ENCODE data around the gene ABCC5. TPM values are rescaled to one million over a fixed set of nuclear protein-coding genes. Genes with fewer than 3 reads are reported as not detected.
"Not testable (repeated sequence)": the region's sequence is repeated elsewhere in the genome, so short reads cannot be mapped to it uniquely, and the experiment has no call there.

ABCC5 gene
- total RNA-seq = 10 to 100 TPM in 1 of 2 donors, 1 to 10 TPM in 1; 9.1 to 22.4 TPM

- DNase-seq (ENCODE audit: low spot score in 2 of 2) (peak; percentile 77 to 79), ATAC-seq (peak; percentile 92 to 94)
- Mint-ChIP-seq H3K36me3 (peaks cover 0 to 4% of the 10 kb centered on the region in 2 donors), H3K27ac (peak within 1 kb of the TSS; percentile 85 to 97), H3K9me3 (no peaks in the 10 kb centered on the region)
These were observed at the start of gene ABCC5 for GRCh38 chr3:184017672-184018423. ABCC5 (minus strand) TSS chr3:184017884; CDS start chr3:184014392, 3,492 bp downstream.

- no peak overlapping the region for H3K27ac Mint-ChIP-seq
- ATAC-seq = no peak
- H3K9me3 Mint-ChIP-seq = peaks cover 5 to 8% of the 10 kb centered on the region in 2 donors
- H3K36me3 Mint-ChIP-seq = peaks cover 5 to 7% of the 10 kb centered on the region in 2 donors
- no peak for DNase-seq (ENCODE audit: low spot score in 2 of 2)
These were observed 48.5 kb upstream of the ABCC5 start for GRCh38 chr3:184066211-184066610.

- ATAC-seq (no peak), DNase-seq (ENCODE audit: low spot score in 2 of 2) (no peak)
- Mint-ChIP-seq H3K27ac (no peak overlapping the region), H3K36me3 (no peaks in the 10 kb centered on the region), H3K9me3 (no peaks in the 10 kb centered on the region)
These were observed 45.0 kb upstream of the ABCC5 start for GRCh38 chr3:184062637-184063036.

GRCh38 chr3:184059424-184059823 is 41.7 kb upstream of the ABCC5 start:
- DNase-seq (ENCODE audit: low spot score in 2 of 2) (no peak), ATAC-seq (no peak)
- Mint-ChIP-seq H3K9me3 (no peaks in the 10 kb centered on the region), H3K36me3 (no peaks in the 10 kb centered on the region), H3K27ac (peak overlapping the region; percentile 4 to 11)

GRCh38 chr3:184058029-184058428 is 40.3 kb upstream of the ABCC5 start:
- Mint-ChIP-seq H3K27ac (no peak overlapping the region), H3K36me3 (no peaks in the 10 kb centered on the region)

GRCh38 chr3:184052767-184053166 is 35.1 kb upstream of the ABCC5 start, which contains the start of gene HTR3C:
HTR3C (plus strand) TSS chr3:184053047; CDS start chr3:184053081, 34 bp downstream.
- DNase-seq (ENCODE audit: low spot score in 2 of 2) (no peak), ATAC-seq (no peak)
- Mint-ChIP-seq H3K36me3 (no peaks in the 10 kb centered on the region), H3K9me3 (no peaks in the 10 kb centered on the region), H3K27ac (no peak within 1 kb of the TSS)

More at GRCh38 chr3:184058029-184058428, 40.3 kb upstream of the ABCC5 start:
- H3K9me3 Mint-ChIP-seq = no peaks in the 10 kb centered on the region
- DNase-seq (ENCODE audit: low spot score in 2 of 2) (no peak), ATAC-seq (no peak)

GRCh38 chr3:184050217-184050847 is 32.6 kb upstream of the ABCC5 start:
- H3K36me3 Mint-ChIP-seq = no peaks in the 10 kb centered on the region
- ATAC-seq (no peak), DNase-seq (ENCODE audit: low spot score in 2 of 2) (no peak)
- H3K9me3 Mint-ChIP-seq = no peaks in the 10 kb centered on the region
- no peak overlapping the region for H3K27ac Mint-ChIP-seq

GRCh38 chr3:184045995-184046394 is 28.3 kb upstream of the ABCC5 start:
- H3K27ac Mint-ChIP-seq = no peak overlapping the region
- H3K36me3 Mint-ChIP-seq = no peaks in the 10 kb centered on the region
- no peak for DNase-seq (ENCODE audit: low spot score in 2 of 2)
- no peak for ATAC-seq
- H3K9me3 Mint-ChIP-seq = no peaks in the 10 kb centered on the region

- no peak overlapping the region for H3K27ac Mint-ChIP-seq
- H3K36me3 Mint-ChIP-seq = no peaks in the 10 kb centered on the region
- ATAC-seq (no peak), DNase-seq (ENCODE audit: low spot score in 2 of 2) (no peak)
- H3K9me3 Mint-ChIP-seq = no peaks in the 10 kb centered on the region
These were observed 24.9 kb upstream of the ABCC5 start for GRCh38 chr3:184042617-184043016.

GRCh38 chr3:184040010-184040409 is 22.3 kb upstream of the ABCC5 start:
- ATAC-seq (no peak), DNase-seq (ENCODE audit: low spot score in 2 of 2) (no peak)
- Mint-ChIP-seq H3K27ac (no peak overlapping the region), H3K36me3 (no peaks in the 10 kb centered on the region), H3K9me3 (no peaks in the 10 kb centered on the region)

- Mint-ChIP-seq H3K27ac (no peak overlapping the region), H3K9me3 (no peaks in the 10 kb centered on the region), H3K36me3 (no peaks in the 10 kb centered on the region)
- no peak for DNase-seq (ENCODE audit: low spot score in 2 of 2)
- ATAC-seq = no peak
These were observed 21.7 kb upstream of the ABCC5 start for GRCh38 chr3:184039414-184039813.

- not testable (repeated sequence) for DNase-seq (ENCODE audit: low spot score in 2 of 2); H3K27ac Mint-ChIP-seq; H3K36me3 Mint-ChIP-seq; ATAC-seq; H3K9me3 Mint-ChIP-seq
These were observed 20.6 kb upstream of the ABCC5 start for GRCh38 chr3:184038307-184038706.

GRCh38 chr3:184037816-184038215 is 20.1 kb upstream of the ABCC5 start:
- DNase-seq (ENCODE audit: low spot score in 2 of 2) (no peak), ATAC-seq (no peak)
- Mint-ChIP-seq H3K9me3 (no peaks in the 10 kb centered on the region), H3K27ac (no peak overlapping the region), H3K36me3 (no peaks in the 10 kb centered on the region)

- H3K9me3 Mint-ChIP-seq = no peaks in the 10 kb centered on the region
- no peaks in the 10 kb centered on the region for H3K36me3 Mint-ChIP-seq
- ATAC-seq = no peak
- no peak within 1 kb of the TSS for H3K27ac Mint-ChIP-seq
- DNase-seq (ENCODE audit: low spot score in 2 of 2) = no peak
These were observed 13.6 kb upstream of the ABCC5 start, which contains the start of gene HTR3D for GRCh38 chr3:184031187-184031792. HTR3D (plus strand) TSS chr3:184031742; CDS start chr3:184031742, 0 bp downstream.

GRCh38 chr3:184030536-184030935 is 12.9 kb upstream of the ABCC5 start:
- ATAC-seq (no peak), DNase-seq (ENCODE audit: low spot score in 2 of 2) (no peak)
- H3K9me3 Mint-ChIP-seq = no peaks in the 10 kb centered on the region
- no peaks in the 10 kb centered on the region for H3K36me3 Mint-ChIP-seq
- no peak overlapping the region for H3K27ac Mint-ChIP-seq

GRCh38 chr3:184029443-184029842 is 11.8 kb upstream of the ABCC5 start:
- H3K9me3 Mint-ChIP-seq = no peaks in the 10 kb centered on the region
- no peaks in the 10 kb centered on the region for H3K36me3 Mint-ChIP-seq
- no peak overlapping the region for H3K27ac Mint-ChIP-seq
- DNase-seq (ENCODE audit: low spot score in 2 of 2) (no peak), ATAC-seq (no peak)

- not testable (repeated sequence) for DNase-seq (ENCODE audit: low spot score in 2 of 2); H3K36me3 Mint-ChIP-seq; H3K9me3 Mint-ChIP-seq; H3K27ac Mint-ChIP-seq; ATAC-seq
These were observed 10.7 kb upstream of the ABCC5 start for GRCh38 chr3:184028275-184028890.

All from activated naive CD4-positive, alpha-beta T cell treated with anti-CD3 and anti-CD28 coated beads, Interleukin-2, amount 50 U/mL, for 72 hours (primary cell).